ENCODE results near the gene RASSF7. TPM values are rescaled to one million over a fixed set of nuclear protein-coding genes. Genes with fewer than 3 reads are reported as not detected.

RASSF7 gene
- polyA plus RNA-seq, 1 of the 3 experiments (the other 2 are of a cell fraction) = 19.8 TPM

DNA sequence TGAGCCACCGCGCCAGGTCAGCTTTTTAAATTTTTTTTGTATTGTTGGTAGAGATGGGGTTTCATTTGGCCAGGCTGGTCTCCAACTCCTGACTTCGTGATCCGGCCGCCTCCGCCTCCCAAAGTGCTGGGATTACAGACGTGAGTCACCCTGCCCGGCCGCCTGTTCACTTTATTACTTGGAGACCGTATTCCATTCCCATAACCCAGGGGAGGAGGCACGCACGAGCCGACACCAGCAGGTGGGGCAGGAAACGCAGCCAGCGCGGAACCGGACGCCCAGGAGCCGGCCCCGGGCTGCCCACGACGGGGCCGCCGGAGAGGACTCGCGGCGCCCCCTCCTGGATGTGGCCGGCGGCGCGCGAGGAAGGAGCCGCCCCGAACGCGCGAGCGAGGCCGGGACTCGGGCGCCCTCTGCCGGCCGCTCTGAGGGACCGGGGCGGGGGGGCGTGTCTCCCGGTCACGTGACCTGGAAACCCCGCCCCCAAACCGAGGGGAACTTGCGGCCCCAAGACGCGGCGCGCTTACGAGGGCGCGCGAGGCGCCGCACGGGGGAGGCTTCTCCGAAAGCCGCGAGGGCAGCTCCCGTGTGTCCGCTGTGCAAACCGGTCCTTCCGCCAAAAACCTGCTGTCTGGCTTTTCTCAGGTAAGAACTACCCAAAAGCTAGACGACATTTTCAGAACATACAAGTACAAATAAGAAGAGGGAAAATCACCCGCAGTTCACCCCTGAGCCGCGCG is 42.1 kb upstream of the RASSF7 start:
- Histone ChIP-seq H3K36me3 (replicated peaks in 1 of 2; ENCODE audit: control insufficient read depth in 1 of 2, insufficient read depth in 2 of 2, low read length in 1 of 2) (peaks cover 0 to 19% of the 10 kb centered on the region in 2 experiments), H3K27ac (ENCODE audit: low read depth in 2 of 2, low read length in 1 of 2) (no peak overlapping the region), H3K4me1 (ENCODE audit: control insufficient read depth in 1 of 2, insufficient read depth in 2 of 2, low read depth in 1 of 2, low read length in 1 of 2) (no peaks in the 10 kb centered on the region; a peak in 1 of 4 replicates), H3K9me2 (no peaks in the 10 kb centered on the region), H2AFZ (ENCODE audit: low read depth) (no peak overlapping the region), H3K79me2 (ENCODE audit: insufficient read depth) (no peaks in the 10 kb centered on the region), H3K4me2 (no peak overlapping the region), H3K27me3 (ENCODE audit: insufficient read depth) (no peaks in the 10 kb centered on the region), H4K20me1 (ENCODE audit: insufficient read depth) (no peaks in the 10 kb centered on the region), H3K9me3 (peaks cover 7% of the 10 kb centered on the region; the same call in 1 of the 2 replicates), H3K9ac (no peak overlapping the region), H3F3A (replicated peaks; ENCODE audit: insufficient read depth) (peaks cover 4% of the 10 kb centered on the region), H3K4me3 (ENCODE audit: low read depth in 2 of 2, low read length in 1 of 2) (peak overlapping the region; percentile 13 to 51; a peak in 2 of 4 replicates)
- peak; percentile 97 for DNase-seq
- WGBS (ENCODE audit: low lambda C conversion rate) = 41% methylated on average over 33 of the region's 74 CpGs
- CTCF ChIA-PET = interaction anchor here (0.6 to 1.9 kb wide), 33 partner anchors 9 to 320 kb away, joined by 3 to 16 read pairs (median 4); partner anchors contain the start of genes HRAS, LMNTD2 and RNH1
- POLR2A ChIA-PET = no interaction called here
- TF ChIP-seq CHD2 (IDR thresholded peaks at IDR 0.05; ENCODE audit: low read length, partially characterized antibody) = no peak
- peak; percentile 12; the same call in 1 of the 2 replicates for TF ChIP-seq SMC3 (IDR thresholded peaks at IDR 0.05; ENCODE audit: low read depth, low read length)
- no peak for TF ChIP-seq FOXM1 (IDR thresholded peaks at IDR 0.05; ENCODE audit: low read depth)
- TF ChIP-seq, protein P1, sequence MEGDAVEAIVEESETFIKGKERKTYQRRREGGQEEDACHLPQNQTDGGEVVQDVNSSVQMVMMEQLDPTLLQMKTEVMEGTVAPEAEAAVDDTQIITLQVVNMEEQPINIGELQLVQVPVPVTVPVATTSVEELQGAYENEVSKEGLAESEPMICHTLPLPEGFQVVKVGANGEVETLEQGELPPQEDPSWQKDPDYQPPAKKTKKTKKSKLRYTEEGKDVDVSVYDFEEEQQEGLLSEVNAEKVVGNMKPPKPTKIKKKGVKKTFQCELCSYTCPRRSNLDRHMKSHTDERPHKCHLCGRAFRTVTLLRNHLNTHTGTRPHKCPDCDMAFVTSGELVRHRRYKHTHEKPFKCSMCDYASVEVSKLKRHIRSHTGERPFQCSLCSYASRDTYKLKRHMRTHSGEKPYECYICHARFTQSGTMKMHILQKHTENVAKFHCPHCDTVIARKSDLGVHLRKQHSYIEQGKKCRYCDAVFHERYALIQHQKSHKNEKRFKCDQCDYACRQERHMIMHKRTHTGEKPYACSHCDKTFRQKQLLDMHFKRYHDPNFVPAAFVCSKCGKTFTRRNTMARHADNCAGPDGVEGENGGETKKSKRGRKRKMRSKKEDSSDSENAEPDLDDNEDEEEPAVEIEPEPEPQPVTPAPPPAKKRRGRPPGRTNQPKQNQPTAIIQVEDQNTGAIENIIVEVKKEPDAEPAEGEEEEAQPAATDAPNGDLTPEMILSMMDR (IDR thresholded peaks at IDR 0.05) = peak; percentile 80
- peak; percentile 55 for TF ChIP-seq RAD21 (IDR thresholded peaks at IDR 0.05; ENCODE audit: low read length)
- TF ChIP-seq USF1 (IDR thresholded peaks at IDR 0.05; ENCODE audit: borderline replicate concordance, low read depth) = peak; percentile 89
- TF ChIP-seq FOSL2 (IDR thresholded peaks at IDR 0.05; ENCODE audit: borderline replicate concordance, low read depth) = peak; percentile 6; the same call in 1 of the 2 replicates
- TF ChIP-seq, protein P2, sequence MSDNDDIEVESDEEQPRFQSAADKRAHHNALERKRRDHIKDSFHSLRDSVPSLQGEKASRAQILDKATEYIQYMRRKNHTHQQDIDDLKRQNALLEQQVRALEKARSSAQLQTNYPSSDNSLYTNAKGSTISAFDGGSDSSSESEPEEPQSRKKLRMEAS (IDR thresholded peaks at IDR 0.05; ENCODE audit: low read depth) = peak; percentile 74

DNA sequence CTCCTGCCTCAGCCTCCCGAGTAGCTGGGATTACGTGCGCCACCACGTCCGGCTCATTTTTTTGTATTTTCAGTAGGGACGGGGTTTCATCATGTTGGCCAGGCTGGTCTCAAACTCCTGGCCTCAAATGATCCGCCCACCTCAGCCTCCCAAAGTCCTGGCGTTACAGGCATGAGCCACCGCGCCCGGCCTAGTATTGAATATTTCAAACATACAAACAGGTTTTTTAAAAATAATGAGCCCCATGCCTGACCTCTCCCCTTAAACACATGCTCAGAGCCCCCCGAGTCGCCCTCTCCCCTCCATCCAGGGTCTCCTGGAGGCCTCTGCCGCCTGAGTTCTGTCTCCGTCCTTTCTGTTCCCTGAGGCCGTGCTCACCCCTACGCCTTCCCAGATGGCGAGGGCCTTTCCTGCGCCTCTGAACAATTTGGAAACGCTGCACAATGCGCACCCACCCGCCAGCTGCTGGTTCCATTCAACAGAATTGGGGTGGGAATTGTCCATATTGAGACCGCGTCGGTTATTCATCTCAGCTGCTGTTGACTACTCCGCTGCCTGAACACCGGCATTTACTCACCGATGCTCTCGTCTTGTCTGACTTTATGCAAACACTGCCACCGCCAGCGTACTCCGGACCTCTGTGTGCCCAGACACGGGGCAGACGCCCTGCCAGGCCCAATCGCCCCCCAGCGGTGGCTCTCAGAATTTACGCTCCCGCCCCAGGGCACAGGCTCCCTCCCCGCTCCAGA is 40.2 kb upstream of the RASSF7 start:
- TF ChIP-seq JUND (IDR thresholded peaks at IDR 0.05) = no peak
- TF ChIP-seq MEF2A (IDR thresholded peaks at IDR 0.05; ENCODE audit: borderline replicate concordance, low read depth) = no peak
- no peak for TF ChIP-seq GABPA (IDR thresholded peaks at IDR 0.05; ENCODE audit: low read depth)
- no peak for TF ChIP-seq TEAD4 (IDR thresholded peaks at IDR 0.05; ENCODE audit: borderline replicate concordance, insufficient read depth)
- TF ChIP-seq FOXJ3 (CRISPR knock-in tag; IDR thresholded peaks at IDR 0.05) = no peak
- peaks cover 4% of the 10 kb centered on the region for H3F3A ChIP-seq (replicated peaks; ENCODE audit: insufficient read depth)
- H3K36me3 ChIP-seq (replicated peaks in 1 of 2; ENCODE audit: control insufficient read depth in 1 of 2, insufficient read depth in 2 of 2, low read length in 1 of 2) = peaks cover 0 to 13% of the 10 kb centered on the region in 2 experiments
- WGBS (ENCODE audit: low lambda C conversion rate) = 90% methylated on average over 39 of the region's 39 CpGs
- DNase-seq = no peak
- no peak overlapping the region for H2AFZ ChIP-seq (ENCODE audit: low read depth)
- no peaks in the 10 kb centered on the region for H4K20me1 ChIP-seq (ENCODE audit: insufficient read depth)
- CTCF ChIA-PET = interaction anchor here (0.6 to 1.0 kb wide), 2 partner anchors 12 to 26 kb away, joined by 3 to 4 read pairs; no protein-coding TSS in a partner anchor
- H3K79me2 ChIP-seq (ENCODE audit: insufficient read depth) = no peaks in the 10 kb centered on the region
- H3K4me2 ChIP-seq = no peak overlapping the region
- H3K9me3 ChIP-seq = peaks cover 7% of the 10 kb centered on the region; the same call in 1 of the 2 replicates
- H3K4me3 ChIP-seq (ENCODE audit: low read depth in 2 of 2, low read length in 1 of 2) = no peak overlapping the region
- no peak overlapping the region for H3K27ac ChIP-seq (ENCODE audit: low read depth in 2 of 2, low read length in 1 of 2)
- no peaks in the 10 kb centered on the region for H3K9me2 ChIP-seq
- POLR2A ChIA-PET = no interaction called here
- no peak overlapping the region for H3K9ac ChIP-seq
- no peaks in the 10 kb centered on the region for H3K27me3 ChIP-seq (ENCODE audit: insufficient read depth)
- no peaks in the 10 kb centered on the region; a peak in 1 of 4 replicates for H3K4me1 ChIP-seq (ENCODE audit: control insufficient read depth in 1 of 2, insufficient read depth in 2 of 2, low read depth in 1 of 2, low read length in 1 of 2)
